HEK293T (cell line): ENCODE data around the gene GPR146.

ENCODE experiments used
- CTCF ChIA-PET: fragments of 350-600 bp; formaldehyde crosslinking; extraction: SDS; loops from one replicate; lab custom pipeline; 2021; ENCODE audit warnings: antibody characterized with exemption, inconsistent platforms; lab: Yijun Ruan, JAX
- POLR2A ChIA-PET: fragments of 350-600 bp; formaldehyde crosslinking; extraction: SDS; loops from one replicate; lab custom pipeline; 2020; ENCODE audit warnings: antibody characterized with exemption, inconsistent platforms; lab: Yijun Ruan, JAX
- DNase-seq: peaks from one replicate; pipeline ENCODE4 v3.0.0; 2012; ENCODE audit warnings: mixed read lengths; ENCODE audit errors: extremely low spot score
- ARNT ChIP-seq: fragments of 450-650 bp; IDR thresholded peaks from 2 replicates; pipeline ENCODE4 v1.6.1; 2017; ENCODE audit warnings: mild to moderate bottlenecking
- BHLHE40 ChIP-seq: fragments of 450-650 bp; IDR thresholded peaks from 2 replicates; pipeline ENCODE4 v1.6.1; 2016; ENCODE audit warnings: mild to moderate bottlenecking, moderate library complexity, borderline replicate concordance
- CTBP1 ChIP-seq: fragments of 450-650 bp; IDR thresholded peaks from 2 replicates; pipeline ENCODE4 v1.6.1; 2016; ENCODE audit warnings: borderline replicate concordance
- ELF4 ChIP-seq: fragments of 450-650 bp; IDR thresholded peaks from 2 replicates; pipeline ENCODE4 v1.6.1; 2017; ENCODE audit warnings: antibody characterized with exemption
- FOXA1 ChIP-seq: fragments of 450-650 bp; IDR thresholded peaks from 2 replicates; pipeline ENCODE4 v1.6.1; 2016; ENCODE audit warnings: mild to moderate bottlenecking
- FOXK2 ChIP-seq: fragments of 450-650 bp; IDR thresholded peaks from 2 replicates; pipeline ENCODE4 v1.6.1; 2016; ENCODE audit warnings: mild to moderate bottlenecking
- FOXM1 ChIP-seq: fragments of 450-650 bp; IDR thresholded peaks from 2 replicates; pipeline ENCODE4 v1.6.1; 2017; ENCODE audit warnings: mild to moderate bottlenecking, borderline replicate concordance
- HDGF ChIP-seq: fragments of 450-650 bp; IDR thresholded peaks from 2 replicates; pipeline ENCODE4 v1.6.1; 2017; ENCODE audit warnings: antibody characterized with exemption, borderline replicate concordance
- L3MBTL2 ChIP-seq: fragments of 450-650 bp; conservative IDR thresholded peaks from 2 replicates; pipeline ENCODE4 v1.6.1; 2016; ENCODE audit warnings: mild to moderate bottlenecking
- LEF1 ChIP-seq: fragments of 450-650 bp; IDR thresholded peaks from 2 replicates; pipeline ENCODE4 v1.6.1; 2017; ENCODE audit warnings: mild to moderate bottlenecking, borderline replicate concordance
- NFRKB ChIP-seq: fragments of 450-650 bp; IDR thresholded peaks from 2 replicates; pipeline ENCODE4 v1.6.1; 2016; ENCODE audit warnings: mild to moderate bottlenecking, moderate library complexity
- PKNOX1 ChIP-seq: fragments of 450-650 bp; IDR thresholded peaks from 2 replicates; pipeline ENCODE4 v1.6.1; 2016
- SP1 ChIP-seq: fragments of 450-650 bp; IDR thresholded peaks from 2 replicates; pipeline ENCODE4 v1.6.1; 2017
- SUZ12 ChIP-seq: fragments of 450-650 bp; IDR thresholded peaks from 2 replicates; pipeline ENCODE4 v1.6.1; 2016; ENCODE audit warnings: mild to moderate bottlenecking
- TARDBP ChIP-seq: fragments of 450-650 bp; IDR thresholded peaks from 2 replicates; pipeline ENCODE4 v1.6.1; 2016
- ZNF384 ChIP-seq: fragments of 450-650 bp; IDR thresholded peaks from 2 replicates; pipeline ENCODE4 v1.6.1; 2016

GPR146 gene

GRCh38 chr7:1019789-1020610, 24.3 kb upstream of the GPR146 start:
- ChIA-PET POLR2A (no interaction called here), CTCF (interaction anchor here (1.0 kb wide), 1 partner anchor 46 kb away, joined by 4 read pairs; no protein-coding TSS in a partner anchor)
- DNase-seq = no peak
- TF ChIP-seq HDGF (no peak), CTBP1 (no peak), ZNF384 (no peak)

- no peak for DNase-seq
- ChIA-PET CTCF (interaction anchor here (1.0 kb wide), 1 partner anchor 45 kb away, joined by 4 read pairs; no protein-coding TSS in a partner anchor), POLR2A (no interaction called here)
- TF ChIP-seq ZNF384 (no peak), ELF4 (no peak), CTBP1 (no peak), L3MBTL2 (no peak), SP1 (no peak), SUZ12 (no peak), NFRKB (no peak), PKNOX1 (no peak), FOXA1 (no peak), HDGF (no peak), BHLHE40 (no peak), FOXM1 (no peak), FOXK2 (no peak), ARNT (no peak), LEF1 (no peak), TARDBP (no peak)
These were observed 23.5 kb upstream of the GPR146 start for GRCh38 chr7:1020849-1021251.

GRCh38 chr7:1021366-1021765, 23.0 kb upstream of the GPR146 start:
- TF ChIP-seq HDGF (no peak), TARDBP (no peak), ZNF384 (no peak), PKNOX1 (peak; percentile 68)
- DNase-seq = no peak
- ChIA-PET POLR2A (no interaction called here), CTCF (interaction anchor here (1.0 kb wide), 1 partner anchor 44 kb away, joined by 4 read pairs; no protein-coding TSS in a partner anchor)

GRCh38 chr7:1021931-1022330, 22.4 kb upstream of the GPR146 start:
- TF ChIP-seq FOXA1 (no peak), CTBP1 (no peak), L3MBTL2 (no peak), PKNOX1 (no peak), LEF1 (no peak)
- no peak for DNase-seq
- ChIA-PET CTCF (no interaction called here), POLR2A (no interaction called here)

GRCh38 chr7:1022356-1022755, 22.0 kb upstream of the GPR146 start:
- POLR2A ChIA-PET = no interaction called here
- CTCF ChIA-PET = no interaction called here
- no peak for TF ChIP-seq HDGF
- TF ChIP-seq NFRKB = no peak
- TF ChIP-seq SUZ12 = no peak
- no peak for TF ChIP-seq ARNT
- no peak for TF ChIP-seq CTBP1
- no peak for TF ChIP-seq ELF4
- no peak for TF ChIP-seq LEF1
- TF ChIP-seq L3MBTL2 = no peak
- TF ChIP-seq FOXK2 = no peak
- TF ChIP-seq SP1 = no peak
- TF ChIP-seq FOXA1 = no peak
- TF ChIP-seq ZNF384 = no peak
- no peak for TF ChIP-seq BHLHE40
- TF ChIP-seq FOXM1 = no peak
- no peak for DNase-seq

GRCh38 chr7:1022801-1023465, 21.4 kb upstream of the GPR146 start:
- DNase-seq = no peak
- TF ChIP-seq ZNF384 = no peak
- no peak for TF ChIP-seq LEF1
- no peak for TF ChIP-seq CTBP1
- no peak for TF ChIP-seq FOXK2
- no peak for TF ChIP-seq FOXA1
- TF ChIP-seq TARDBP = no peak
- no peak for TF ChIP-seq ELF4
- no peak for TF ChIP-seq SUZ12
- TF ChIP-seq SP1 = no peak
- no peak for TF ChIP-seq BHLHE40
- TF ChIP-seq L3MBTL2 = no peak
- ChIA-PET CTCF (no interaction called here), POLR2A (no interaction called here)
